NCI-H748 (cell line): Measurements from ENCODE around the gene ZNFX1.
A peak's percentile ranks its signal among the peaks of the same experiment; 100 is the strongest.

Source experiments
- DNase-seq: peaks from one replicate; lab custom pipeline; 2025; ENCODE audit not compliant: unreplicated experiment; lab: John Stamatoyannopoulos, UW

The ZNFX1 gene

GRCh38 chr20:49293122-49293521 lies 15.3 kb upstream of the ZNFX1 start:
- DNase-seq, result no peak

DNA sequence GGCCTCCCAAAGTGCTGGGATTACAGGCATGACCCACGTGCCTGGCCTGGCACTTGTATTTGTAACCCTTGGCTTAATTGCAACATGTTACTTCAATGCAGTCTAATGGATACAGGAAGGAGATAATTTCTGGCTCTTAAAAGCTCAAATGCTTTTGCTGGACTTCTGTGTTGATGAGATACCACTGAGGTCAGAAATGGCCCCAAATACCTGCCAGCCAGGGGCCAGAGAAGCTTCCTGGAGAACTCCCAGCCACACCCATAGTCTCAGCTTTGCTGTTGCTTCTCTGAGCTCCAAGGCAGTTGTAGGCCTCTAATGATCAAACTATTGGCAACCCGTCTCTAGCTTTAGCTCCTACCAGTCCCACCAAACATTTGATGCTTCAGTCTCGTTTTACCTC lies 14.2 kb upstream of the ZNFX1 start:
- DNase-seq, result no peak

GRCh38 chr20:49291200-49291599 lies 13.3 kb upstream of the ZNFX1 start:
- DNase-seq, result no peak

DNA sequence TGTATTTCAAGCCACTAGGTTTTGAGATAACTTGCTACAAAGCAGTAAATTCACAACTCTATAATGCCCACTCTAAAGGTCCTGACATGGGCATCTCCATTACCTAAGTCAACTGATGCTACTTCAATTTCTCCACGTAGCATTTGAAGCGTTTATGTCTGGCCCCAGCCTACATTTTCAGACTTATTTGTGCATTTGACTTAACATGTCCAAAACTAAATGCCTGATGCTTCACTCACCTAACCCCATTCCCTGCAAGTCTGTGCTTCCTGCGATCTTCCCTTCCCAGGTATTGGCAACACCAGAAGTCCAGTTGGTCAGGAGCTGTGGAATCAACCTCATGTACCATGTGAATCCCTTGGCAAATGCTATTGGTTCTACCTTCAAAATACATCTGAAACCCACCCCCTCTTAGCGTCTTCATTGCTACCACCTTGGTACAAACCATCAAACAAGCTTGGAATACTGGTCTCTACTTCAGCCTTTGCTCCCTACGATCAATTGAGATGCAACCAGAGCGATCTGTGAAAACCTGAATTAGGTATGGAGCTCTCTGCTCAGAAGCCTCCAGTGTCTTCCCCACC lies 12.8 kb upstream of the ZNFX1 start:
- DNase-seq, result no peak

- peak; percentile 42 for DNase-seq
Measured at GRCh38 chr20:49288784-49289696, 11.2 kb upstream of the ZNFX1 start.

GRCh38 chr20:49288250-49288751 lies 10.4 kb upstream of the ZNFX1 start:
- no peak for DNase-seq

GRCh38 chr20:49287555-49288249 lies 9.8 kb upstream of the ZNFX1 start:
- no peak for DNase-seq

GRCh38 chr20:49286689-49287551 lies 9.1 kb upstream of the ZNFX1 start:
- no peak for DNase-seq

- no peak for DNase-seq
Measured at GRCh38 chr20:49285813-49286494, 8.1 kb upstream of the ZNFX1 start.

- no peak for DNase-seq
Measured at GRCh38 chr20:49285233-49285668, 7.4 kb upstream of the ZNFX1 start.

DNA sequence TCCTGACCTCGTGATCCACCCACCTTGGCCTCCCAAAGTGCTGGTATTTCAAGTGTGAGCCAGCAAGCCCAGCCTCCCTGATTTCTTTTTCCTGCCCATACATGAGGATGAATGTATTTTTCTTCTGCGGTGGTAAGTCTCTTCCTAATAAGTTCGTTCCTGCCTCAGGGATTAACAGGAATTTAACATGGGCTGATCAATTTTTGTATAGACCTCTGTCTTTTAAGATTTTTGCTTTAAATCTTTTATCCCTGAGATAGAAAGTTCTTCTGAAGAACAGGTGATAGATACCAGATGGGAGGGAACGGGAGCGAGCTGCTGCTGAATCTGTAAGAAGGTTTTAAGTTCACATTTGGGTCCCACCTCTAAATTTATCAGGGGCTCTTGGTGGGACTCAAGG lies 7.0 kb upstream of the ZNFX1 start:
- no peak for DNase-seq

DNA sequence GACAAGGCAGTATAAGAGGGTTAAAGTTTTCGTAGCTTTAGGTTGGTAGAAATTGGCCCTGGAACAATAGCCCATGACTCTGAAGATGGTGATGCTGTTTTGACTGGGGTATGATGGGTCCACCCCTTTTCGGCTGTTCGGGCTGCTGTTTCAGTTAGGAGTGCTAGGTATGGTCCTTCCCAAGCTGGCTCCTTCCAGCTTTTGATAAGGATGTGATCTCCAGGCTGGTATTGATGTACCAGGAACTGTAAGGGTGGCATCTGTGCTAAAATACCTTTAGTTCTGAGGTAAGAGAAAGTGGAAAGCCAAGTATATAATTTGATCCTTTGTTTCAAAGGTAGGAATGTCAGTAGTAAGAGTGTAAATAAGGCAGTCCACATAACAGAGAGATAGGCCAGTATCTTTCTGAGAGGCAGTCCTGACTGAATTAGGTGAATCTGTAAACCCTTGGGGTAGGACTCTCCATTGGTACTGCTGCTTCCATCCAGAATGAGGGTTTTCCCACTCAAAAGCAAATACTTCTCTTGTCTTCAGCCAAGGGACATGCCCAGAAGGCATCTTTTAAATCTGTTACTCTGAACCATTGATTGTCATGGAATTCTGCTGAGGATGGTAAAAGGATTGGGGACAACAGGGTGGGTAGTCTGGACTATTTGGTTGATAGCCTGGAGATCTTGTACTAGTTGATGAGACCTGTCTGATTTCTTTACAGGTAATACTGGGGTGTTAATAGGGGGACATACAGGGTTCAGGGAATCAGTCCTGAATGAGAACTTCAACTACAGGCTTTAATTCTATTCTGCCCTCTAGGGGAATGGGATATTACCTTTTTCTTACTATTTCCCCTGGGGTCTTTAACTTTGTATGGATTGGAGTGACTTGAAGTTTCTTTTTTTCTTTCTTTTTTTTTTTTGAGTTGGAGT lies 6.1 kb upstream of the ZNFX1 start:
- no peak for DNase-seq

DNA sequence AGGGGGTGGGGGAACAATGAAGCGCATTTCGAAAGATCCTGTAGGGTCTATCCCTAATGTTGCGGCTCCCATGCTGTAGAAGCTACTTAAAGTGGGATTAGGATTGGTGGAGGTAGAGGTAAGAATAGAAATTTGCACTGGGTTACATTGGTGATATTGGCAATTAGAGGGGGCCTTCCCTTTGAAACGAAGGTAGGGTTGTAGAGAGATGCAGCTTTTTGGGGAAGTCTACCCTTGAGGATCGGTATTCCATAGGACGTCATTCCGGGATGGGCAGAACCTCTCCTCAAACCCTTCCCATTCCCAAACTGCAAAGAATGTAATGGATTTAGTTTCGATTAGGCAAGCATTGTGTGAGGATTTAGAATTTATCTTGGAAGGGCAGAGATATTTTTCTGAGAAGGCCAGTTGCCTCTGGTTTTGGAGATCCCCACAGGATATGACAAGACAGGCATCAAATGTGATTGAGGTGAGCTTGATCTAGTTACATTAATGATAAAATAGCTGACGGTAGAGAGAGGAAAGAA lies 5.4 kb upstream of the ZNFX1 start:
- no peak for DNase-seq

DNA sequence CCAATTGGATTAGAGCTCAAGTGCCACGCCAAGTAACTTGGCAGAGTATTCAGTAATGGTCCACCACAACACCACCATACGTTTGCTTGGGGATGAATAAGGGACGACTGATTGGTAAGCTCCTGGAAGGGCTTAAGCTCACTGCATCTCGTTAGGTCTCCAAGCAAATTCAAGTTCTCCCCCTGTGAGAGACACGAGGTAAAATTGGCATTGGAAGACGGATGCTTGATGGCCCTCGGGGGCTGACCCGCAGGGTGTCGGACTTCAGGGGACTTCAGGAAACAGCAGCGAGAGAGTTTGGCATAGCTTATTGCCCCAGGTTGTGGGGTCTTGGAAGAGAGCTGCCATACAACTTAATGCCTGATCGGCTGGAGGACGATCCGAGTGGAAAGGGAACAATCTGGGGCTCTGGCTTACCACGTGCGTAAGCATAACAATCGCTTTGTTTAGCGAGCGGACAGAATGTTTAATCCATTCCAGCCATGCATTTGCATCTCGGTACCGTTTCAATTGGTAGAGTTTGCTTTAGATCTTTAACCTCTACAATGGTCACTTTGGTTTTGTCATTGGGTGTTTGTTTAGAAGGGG lies 4.8 kb upstream of the ZNFX1 start:
- no peak for DNase-seq

GRCh38 chr20:49281913-49282467 lies 4.1 kb upstream of the ZNFX1 start:
- no peak for DNase-seq

GRCh38 chr20:49281059-49281912 lies 3.4 kb upstream of the ZNFX1 start:
- DNase-seq, result no peak

- no peak for DNase-seq
Measured at GRCh38 chr20:49280463-49281058, 2.7 kb upstream of the ZNFX1 start.
